Limb (tissue), 2 donors: Measurements from ENCODE around the gene RWDD2A.

Experiments used
- DNase-seq, 2 donors: peaks; one replicate each; pipeline ENCODE4 v3.0.0-alpha.2; 2016; ENCODE audit errors: extremely low spot score in 2 of 2

Gene RWDD2A

GRCh38 chr6:83198486-83199172, 5.5 kb downstream of the RWDD2A start:
- DNase-seq = no peak

GRCh38 chr6:83199173-83199862, 6.2 kb downstream of the RWDD2A start:
- DNase-seq = no peak

- DNase-seq = no peak
Measured at GRCh38 chr6:83199863-83200225, 6.7 kb downstream of the RWDD2A start.

GRCh38 chr6:83202031-83202430, 8.9 kb downstream of the RWDD2A start:
- DNase-seq = no peak

GRCh38 chr6:83215131-83216047, 22.2 kb downstream of the RWDD2A start:
- peak; percentile 65 to 82 for DNase-seq

GRCh38 chr6:83216806-83217205, 23.6 kb downstream of the RWDD2A start:
- DNase-seq = no peak

- DNase-seq = no peak
Measured at GRCh38 chr6:83218646-83219045, 25.5 kb downstream of the RWDD2A start.

- no peak for DNase-seq
Measured at GRCh38 chr6:83220121-83220520, 27.0 kb downstream of the RWDD2A start.

GRCh38 chr6:83221276-83221675, 28.1 kb downstream of the RWDD2A start:
- no peak for DNase-seq

- DNase-seq = peak in 1 of 2 donors; percentile 60
Measured at GRCh38 chr6:83221889-83222479, 28.8 kb downstream of the RWDD2A start.

GRCh38 chr6:83226517-83226916, 33.4 kb downstream of the RWDD2A start:
- no peak for DNase-seq

- DNase-seq = no peak
Measured at GRCh38 chr6:83231146-83231545, 38.0 kb downstream of the RWDD2A start.

GRCh38 chr6:83247471-83247870, 54.3 kb downstream of the RWDD2A start:
- DNase-seq = no peak
